RCC 7860 (cell line): ENCODE measurements around the gene BAIAP2L2.
"Not testable (repeated sequence)": the region's sequence is repeated elsewhere in the genome, so short reads cannot be mapped to it uniquely, and the experiment has no call there.

ENCODE experiments used
- DNase-seq: peaks from one replicate; pipeline ENCODE4 v3.0.0-alpha.2; 2015; ENCODE audit warnings: low spot score
- FAIRE-seq: peaks from 2 replicates; lab custom pipeline; 2012; peaks lifted over from hg19 to GRCh38; lab: Jason Lieb, UNC

BAIAP2L2 gene

DNA sequence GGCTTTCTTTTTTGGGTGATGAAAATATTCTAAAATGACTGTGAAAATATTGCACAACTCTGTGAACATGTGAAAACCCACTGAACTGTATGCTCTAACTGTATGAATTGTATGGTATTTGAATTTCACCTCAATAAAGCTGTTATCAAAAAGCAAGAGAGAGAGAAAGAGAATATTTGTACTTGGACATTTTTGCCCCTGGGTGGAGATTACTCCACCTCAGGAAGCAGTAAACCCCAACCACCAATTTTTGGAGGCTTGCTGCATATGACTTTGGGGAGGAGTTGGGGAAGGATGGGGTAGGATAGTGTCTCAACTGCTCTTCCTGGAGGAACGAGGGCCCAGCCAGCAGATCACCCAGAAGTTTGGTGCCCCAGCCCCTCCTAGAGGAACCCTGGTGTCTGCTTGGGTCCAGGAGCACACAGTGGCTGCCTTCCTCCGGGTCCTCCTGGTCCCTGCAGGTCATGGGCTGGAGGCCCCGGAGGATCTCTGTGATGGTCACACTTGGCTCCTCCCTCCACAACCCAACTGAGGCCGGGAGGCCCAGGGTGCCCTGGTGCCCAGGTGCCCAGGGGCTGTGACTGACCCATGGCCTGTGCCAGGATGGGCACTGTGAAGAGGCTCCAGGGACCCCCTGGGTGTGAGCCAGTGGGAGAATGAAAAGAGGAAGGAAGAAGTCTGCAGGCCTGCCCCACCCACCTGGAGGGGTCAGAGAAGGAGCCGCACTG lies 68.6 kb downstream of the BAIAP2L2 start:
- no peak for FAIRE-seq
- DNase-seq: no peak

- FAIRE-seq (no peak), DNase-seq (no peak)
Observed at GRCh38 chr22:38040953-38041759, 69.3 kb downstream of the BAIAP2L2 start.

DNA sequence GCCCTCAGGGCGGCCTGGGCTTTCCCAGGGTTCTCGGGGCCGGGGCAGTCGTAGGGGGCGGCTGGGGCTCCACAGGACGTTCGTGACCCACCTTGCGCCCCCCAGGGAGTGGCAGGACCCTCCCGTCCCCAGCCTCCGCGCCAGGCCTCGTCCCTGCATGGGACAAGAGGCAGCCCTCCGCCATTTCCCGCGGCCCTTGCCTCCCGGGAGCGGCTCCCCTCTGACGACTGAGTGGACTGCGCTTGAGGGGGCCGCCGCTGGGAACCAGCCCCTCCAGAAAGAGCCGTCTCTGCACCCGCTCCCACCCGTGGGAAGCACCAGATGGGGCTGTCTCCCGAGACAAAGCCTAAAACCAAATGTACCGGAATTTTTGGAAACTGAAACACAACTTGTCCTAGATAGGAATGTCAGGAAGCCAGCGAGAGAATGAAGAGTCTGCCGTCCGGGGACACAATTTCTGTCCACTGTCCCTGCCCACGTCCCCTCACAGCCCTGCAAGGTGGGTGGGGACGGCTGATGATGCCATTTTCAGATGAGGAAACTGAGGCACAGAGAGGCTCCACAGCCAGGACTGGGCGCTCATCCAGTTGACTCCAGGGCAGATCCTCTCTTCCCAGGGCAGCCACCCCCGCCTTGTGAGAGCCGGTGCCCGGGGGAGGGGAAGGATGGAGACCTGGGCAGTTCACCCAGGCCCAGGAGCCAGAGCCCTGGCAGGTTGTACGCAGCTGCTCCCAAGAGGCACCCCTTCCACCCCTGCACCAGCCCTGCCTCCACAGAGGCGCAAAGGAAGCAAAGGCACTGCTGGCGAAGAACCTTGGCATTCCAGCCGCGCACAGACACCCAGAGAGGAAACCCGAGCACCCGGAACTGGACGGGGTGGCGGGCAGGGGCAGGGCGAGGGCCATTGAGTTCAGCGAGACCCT lies 71.3 kb downstream of the BAIAP2L2 start:
- DNase-seq (no peak), FAIRE-seq (no peak)

DNA sequence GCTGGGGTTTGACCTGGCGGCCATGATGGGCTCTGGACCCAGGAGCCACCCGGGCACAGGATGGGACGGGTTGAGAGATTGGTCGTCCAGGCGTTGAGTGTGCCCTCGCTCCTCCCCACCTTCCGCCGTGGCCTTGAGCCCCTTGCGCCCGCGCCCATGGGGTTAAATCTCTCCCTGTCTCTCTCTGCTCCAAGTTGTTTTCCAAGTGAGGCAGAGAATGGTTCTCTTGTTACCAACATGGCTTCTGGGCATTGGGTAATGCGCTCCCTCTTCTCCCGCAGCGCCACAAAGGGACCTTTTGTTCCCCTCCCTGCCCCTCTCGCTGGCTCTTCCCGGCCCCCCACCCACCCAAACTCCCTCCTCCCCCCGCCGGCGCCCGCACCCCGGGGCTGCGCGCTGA lies 72.1 kb downstream of the BAIAP2L2 start:
- FAIRE-seq (no peak), DNase-seq (no peak)

DNA sequence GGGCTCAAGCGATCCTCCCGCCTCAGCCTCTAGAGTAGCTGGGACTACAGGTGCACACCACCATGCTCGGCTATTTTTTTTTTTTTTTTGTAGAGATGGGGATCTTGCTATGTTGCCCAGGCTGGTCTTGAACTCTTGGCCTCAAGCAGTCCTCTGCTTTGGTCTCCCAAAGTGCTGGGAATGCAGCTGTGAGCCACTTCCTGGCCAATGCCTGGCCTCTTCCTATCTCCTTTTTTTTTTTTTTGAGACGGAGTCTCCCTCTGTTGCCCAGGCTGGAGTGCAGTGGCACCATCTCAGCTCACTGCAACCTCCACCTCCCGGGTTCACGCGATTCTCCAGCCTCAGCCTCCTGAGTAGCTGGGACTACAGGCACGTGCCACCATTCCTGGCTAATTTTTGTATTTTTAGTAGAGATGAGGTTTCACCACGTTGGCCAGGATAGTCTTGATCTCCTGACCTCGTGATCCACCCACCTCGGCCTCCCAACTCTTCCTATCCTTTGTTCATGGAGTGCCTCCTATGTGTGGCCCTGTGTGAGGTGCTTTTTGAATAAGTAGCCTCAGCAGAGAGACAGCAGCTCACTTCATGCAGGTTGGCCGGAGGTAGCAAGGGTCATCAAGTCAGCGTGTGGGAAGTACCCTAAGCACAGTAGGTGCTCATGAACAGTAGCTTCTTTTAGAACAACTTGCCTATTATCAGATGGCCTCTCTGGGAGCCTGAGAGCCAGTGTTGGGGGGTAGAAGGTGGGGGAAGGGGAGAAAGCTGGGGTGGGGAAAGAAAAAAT lies 72.9 kb downstream of the BAIAP2L2 start:
- DNase-seq, FAIRE-seq: not testable (repeated sequence)

GRCh38 chr22:38036392-38037062 lies 74.0 kb downstream of the BAIAP2L2 start:
- DNase-seq (no peak), FAIRE-seq (no peak)

GRCh38 chr22:38035530-38035885 lies 75.0 kb downstream of the BAIAP2L2 start:
- DNase-seq (no peak), FAIRE-seq (no peak)
